ENCODE measurements around the gene RBP3.

Gene RBP3

DNA sequence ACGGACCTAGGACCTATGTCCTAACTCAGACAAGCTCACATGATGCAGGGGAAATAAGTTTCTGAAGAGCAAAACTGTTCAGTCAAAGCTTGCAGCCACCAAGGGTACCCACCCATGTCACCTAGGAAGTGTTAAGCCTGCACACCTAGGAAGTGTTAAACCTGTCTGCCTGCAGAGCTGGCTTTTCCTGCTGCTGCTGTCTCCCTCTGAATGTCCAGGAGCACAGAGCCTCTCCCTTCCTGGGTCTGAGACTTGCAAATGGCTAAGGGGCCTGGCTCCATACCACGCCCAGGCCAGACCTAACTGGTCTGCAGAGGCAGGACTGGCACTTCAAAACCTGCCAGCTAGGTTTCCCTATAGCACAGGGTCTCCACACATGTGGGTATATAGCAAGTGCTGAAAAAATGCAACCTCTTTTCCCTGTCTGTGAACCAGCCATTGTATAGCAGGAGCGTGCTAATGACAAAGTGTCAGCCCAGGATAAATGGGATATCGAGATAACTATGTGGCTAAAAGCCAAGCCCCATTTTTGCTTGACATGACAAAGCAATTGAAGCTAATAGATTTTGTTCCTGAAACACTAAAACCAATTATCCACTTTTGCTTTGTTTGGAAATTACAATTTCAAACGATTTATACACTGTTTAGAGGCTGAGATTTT lies 24.4 kb upstream of the RBP3 start:
- TF ChIP-seq GATA2 (IDR thresholded peaks at IDR 0.05; ENCODE audit: low read depth, low read length) (no peak), GATA3 (IDR thresholded peaks at IDR 0.05; ENCODE audit: low read depth, low read length) (no peak)

GRCh38 chr10:47325303-47326291 lies 22.6 kb upstream of the RBP3 start:
- TF ChIP-seq GATA2 (IDR thresholded peaks at IDR 0.05; ENCODE audit: low read depth, low read length): no peak
- TF ChIP-seq GATA3 (IDR thresholded peaks at IDR 0.05; ENCODE audit: low read depth, low read length): no peak

DNA sequence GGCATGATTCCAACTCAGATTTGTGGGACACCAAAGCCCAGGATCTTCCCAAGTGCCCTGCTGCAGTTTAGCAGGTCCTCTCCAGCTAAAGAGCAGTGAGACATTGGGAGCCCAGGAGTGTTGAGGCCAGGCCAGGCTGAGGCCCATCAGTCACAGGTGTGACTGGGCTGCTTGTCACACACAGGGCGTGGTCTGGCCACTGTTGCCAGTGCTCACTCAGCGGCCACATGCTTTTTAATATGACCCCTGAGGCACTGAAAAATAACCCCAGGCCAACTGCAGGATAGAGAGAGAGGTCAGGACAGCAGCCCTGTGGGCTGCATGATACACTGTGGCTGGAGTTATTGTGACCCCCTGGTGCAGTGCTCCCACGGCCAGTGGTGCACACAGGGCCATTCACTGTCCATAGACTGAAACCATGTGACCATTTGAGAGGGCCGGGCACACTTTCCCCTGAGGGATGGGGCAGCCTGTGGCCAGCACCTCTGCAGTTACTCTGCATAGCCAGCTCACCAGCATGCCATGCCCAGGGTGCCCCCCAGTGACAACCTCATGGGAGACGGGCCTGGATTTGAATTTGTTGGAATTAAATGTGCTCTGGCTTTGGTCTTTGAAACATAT lies 21.7 kb upstream of the RBP3 start:
- no peak for TF ChIP-seq GATA3 (IDR thresholded peaks at IDR 0.05; ENCODE audit: low read depth, low read length)

GRCh38 chr10:47326927-47327330 lies 21.2 kb upstream of the RBP3 start:
- TF ChIP-seq GATA2 (IDR thresholded peaks at IDR 0.05; ENCODE audit: low read depth, low read length) (no peak), GATA3 (IDR thresholded peaks at IDR 0.05; ENCODE audit: low read depth, low read length) (no peak)

DNA sequence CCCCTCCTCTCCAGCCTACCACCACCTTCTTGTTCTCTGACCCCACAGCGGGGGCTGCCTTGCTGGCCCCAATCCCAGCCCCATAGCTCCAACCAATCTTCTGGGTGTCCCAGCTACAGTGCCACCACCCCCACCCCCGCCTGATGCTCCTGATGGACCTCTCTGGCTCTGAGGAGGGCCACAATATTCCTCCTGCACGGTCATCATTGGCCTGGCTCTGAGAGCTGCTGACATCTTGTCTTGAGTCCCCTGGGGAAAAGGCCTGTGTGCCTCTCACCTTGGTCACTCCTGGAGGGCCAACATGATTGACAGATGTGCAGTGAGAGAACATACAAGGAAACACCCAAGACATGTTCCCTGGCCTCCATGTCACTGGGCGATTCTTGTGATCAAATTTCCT lies 18.3 kb upstream of the RBP3 start:
- no peak for TF ChIP-seq GATA3 (IDR thresholded peaks at IDR 0.05; ENCODE audit: low read depth, low read length)
- no peak for TF ChIP-seq GATA2 (IDR thresholded peaks at IDR 0.05; ENCODE audit: low read depth, low read length)

DNA sequence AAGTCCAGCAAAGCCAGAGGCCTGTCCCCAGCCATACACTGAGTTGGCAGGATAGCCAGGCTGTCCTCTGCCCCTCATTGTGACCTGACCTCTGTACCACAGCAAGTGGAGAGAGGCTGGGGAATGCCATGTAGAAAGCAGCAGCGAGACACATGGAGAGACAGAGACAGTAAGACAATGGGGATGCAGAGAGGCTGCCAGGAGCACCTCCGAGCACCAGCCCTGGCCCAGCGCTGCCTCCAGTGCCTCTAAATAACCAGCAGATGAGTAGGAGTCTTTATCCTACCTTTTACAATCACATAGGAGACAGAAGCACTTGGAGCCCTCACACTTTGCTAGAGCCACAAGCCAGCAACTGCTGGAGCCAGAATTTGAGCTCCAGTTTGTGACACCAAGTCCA lies 17.8 kb upstream of the RBP3 start:
- TF ChIP-seq GATA2 (IDR thresholded peaks at IDR 0.05; ENCODE audit: low read depth, low read length): no peak

DNA sequence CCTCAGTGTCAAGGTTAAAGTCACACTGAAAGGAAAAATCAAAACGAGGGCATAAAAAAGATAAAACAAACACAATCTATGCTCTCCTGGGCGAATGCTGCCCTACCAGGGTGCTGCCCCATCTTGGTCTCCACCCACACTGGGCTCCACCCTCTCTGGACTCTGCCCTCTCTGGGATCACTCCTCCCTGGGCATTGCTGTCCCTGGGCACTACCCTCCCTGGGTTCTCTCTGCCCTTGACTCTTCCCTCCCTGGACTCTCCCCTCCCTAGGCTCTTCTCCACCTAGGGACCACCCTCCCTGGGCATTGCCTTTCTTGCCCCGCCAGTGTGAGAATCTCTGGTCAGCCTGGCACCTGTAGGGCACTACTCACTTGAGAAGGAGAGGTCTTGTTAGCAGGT lies 17.4 kb upstream of the RBP3 start:
- TF ChIP-seq GATA2 (IDR thresholded peaks at IDR 0.05; ENCODE audit: low read depth, low read length) (no peak), GATA3 (IDR thresholded peaks at IDR 0.05; ENCODE audit: low read depth, low read length) (no peak)

GRCh38 chr10:47331491-47331890 lies 16.7 kb upstream of the RBP3 start:
- TF ChIP-seq GATA2 (IDR thresholded peaks at IDR 0.05; ENCODE audit: low read depth, low read length) (no peak), GATA3 (IDR thresholded peaks at IDR 0.05; ENCODE audit: low read depth, low read length) (no peak)

- TF ChIP-seq GATA3 (IDR thresholded peaks at IDR 0.05; ENCODE audit: low read depth, low read length) (no peak), GATA2 (IDR thresholded peaks at IDR 0.05; ENCODE audit: low read depth, low read length) (no peak)
These were observed 16.2 kb upstream of the RBP3 start for GRCh38 chr10:47331954-47332353.

DNA sequence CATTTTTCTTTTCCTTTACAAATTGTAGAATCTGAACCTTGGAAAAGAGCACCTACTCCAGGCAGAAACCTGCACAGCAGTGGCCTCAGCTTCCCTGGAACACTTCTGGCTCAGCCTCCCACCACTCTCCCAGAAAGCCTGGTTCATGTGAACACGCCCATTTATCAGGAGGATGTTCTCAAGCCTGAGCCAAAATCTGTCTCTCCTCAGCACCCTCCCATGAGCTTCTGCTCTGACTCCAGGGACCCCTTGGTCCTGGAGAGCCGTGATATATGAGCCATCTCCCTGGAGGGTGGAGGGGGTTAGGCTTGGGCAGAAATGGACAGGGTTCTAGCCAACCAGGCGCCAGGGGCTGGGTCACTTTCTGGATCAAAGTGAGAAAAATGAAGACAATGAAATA lies 15.8 kb upstream of the RBP3 start:
- TF ChIP-seq GATA3 (IDR thresholded peaks at IDR 0.05; ENCODE audit: low read depth, low read length): no peak
- TF ChIP-seq GATA2 (IDR thresholded peaks at IDR 0.05; ENCODE audit: low read depth, low read length): no peak

- TF ChIP-seq GATA2 (IDR thresholded peaks at IDR 0.05; ENCODE audit: low read depth, low read length) (no peak), GATA3 (IDR thresholded peaks at IDR 0.05; ENCODE audit: low read depth, low read length) (no peak)
These were observed 15.2 kb upstream of the RBP3 start for GRCh38 chr10:47332946-47333345.

DNA sequence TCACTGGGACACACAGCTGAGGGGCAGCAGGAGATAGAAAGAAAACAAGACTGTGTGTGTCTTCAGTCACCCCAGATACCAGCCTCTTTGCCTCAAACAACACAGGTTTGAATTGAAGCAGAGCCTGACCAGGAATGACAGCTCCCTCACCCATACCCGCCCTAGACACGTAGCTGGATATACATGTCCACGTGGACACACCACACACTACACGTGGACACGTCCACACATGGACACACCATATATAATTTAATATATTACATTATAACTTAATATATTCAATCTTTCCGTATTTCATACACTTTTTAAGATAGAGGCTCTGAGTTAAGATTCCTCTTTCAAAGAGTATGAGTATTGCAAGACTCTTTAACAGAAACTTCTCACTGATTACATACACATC lies 14.6 kb upstream of the RBP3 start:
- TF ChIP-seq GATA3 (IDR thresholded peaks at IDR 0.05; ENCODE audit: low read depth, low read length) (no peak), GATA2 (IDR thresholded peaks at IDR 0.05; ENCODE audit: low read depth, low read length) (no peak)

GRCh38 chr10:47334466-47335295 lies 13.5 kb upstream of the RBP3 start:
- TF ChIP-seq GATA2 (IDR thresholded peaks at IDR 0.05; ENCODE audit: low read depth, low read length): no peak
- TF ChIP-seq GATA3 (IDR thresholded peaks at IDR 0.05; ENCODE audit: low read depth, low read length): no peak

- TF ChIP-seq GATA2 (IDR thresholded peaks at IDR 0.05; ENCODE audit: low read depth, low read length) (no peak), GATA3 (IDR thresholded peaks at IDR 0.05; ENCODE audit: low read depth, low read length) (no peak)
These were observed 12.3 kb upstream of the RBP3 start for GRCh38 chr10:47335906-47336305.
